A549 (cell line): ENCODE data around the gene RAD51B. TPM values are rescaled to one million over a fixed set of nuclear protein-coding genes. Genes with fewer than 3 reads are reported as not detected.

Experiments
- BCL3 ChIP-seq: fragments of >200 bp; sonication (Bioruptor Twin); formaldehyde crosslinking; IDR thresholded peaks from 3 replicates; pipeline ENCODE4 v1.6.1; 2016
- CBX8 ChIP-seq: fragments of 200-600 bp; sonication (generic); IDR thresholded peaks from 2 replicates; pipeline ENCODE4 v1.6.1; 2016
- CEBPB ChIP-seq, 2 experiments: fragments of >200 bp in 1 of 2; sonication (Bioruptor Twin) in 1 of 2; formaldehyde crosslinking in 1 of 2; IDR thresholded peaks; 2 replicates each; pipeline ENCODE4 v1.6.1; 2012 to 2016
- E2F6 ChIP-seq: IDR thresholded peaks from 2 replicates; pipeline ENCODE4 v1.6.1; 2012; ENCODE audit warnings: low read depth, borderline replicate concordance
- EHMT2 ChIP-seq: fragments of 200-600 bp; sonication (generic); IDR thresholded peaks from 2 replicates; pipeline ENCODE4 v1.6.1; 2016; ENCODE audit warnings: antibody characterized with exemption, low read depth, mild to moderate bottlenecking, moderate library complexity
- ESRRA ChIP-seq: fragments of 150-350 bp; IDR thresholded peaks from 2 replicates; pipeline ENCODE4 v1.6.1; 2014; ENCODE audit warnings: mild to moderate bottlenecking, low read length, borderline replicate concordance
- FOSB ChIP-seq: fragments of 250-450 bp; sonication (Bioruptor Pico); IDR thresholded peaks from 2 replicates; pipeline ENCODE4 v1.5.0; 2020; ENCODE audit warnings: mild to moderate bottlenecking, moderate library complexity
- FOXS1 ChIP-seq: fragments of 250-450 bp; sonication (Bioruptor Pico); IDR thresholded peaks from 2 replicates; pipeline ENCODE4 v1.5.0; 2020; ENCODE audit warnings: mild to moderate bottlenecking, moderate library complexity
- GATA3 ChIP-seq: IDR thresholded peaks from 2 replicates; pipeline ENCODE4 v1.6.1; 2012; ENCODE audit warnings: borderline replicate concordance
- HDAC2 ChIP-seq: fragments of 200-600 bp; sonication (generic); IDR thresholded peaks from 2 replicates; pipeline ENCODE4 v1.6.1; 2016
- HMGXB4 ChIP-seq: fragments of 250-450 bp; sonication (Bioruptor Pico); IDR thresholded peaks from 2 replicates; pipeline ENCODE4 v1.5.0; 2021; ENCODE audit warnings: mild to moderate bottlenecking, moderate library complexity, borderline replicate concordance
- HOXA7 ChIP-seq: fragments of 250-450 bp; sonication (Bioruptor Pico); IDR thresholded peaks from 2 replicates; pipeline ENCODE4 v1.5.0; 2020; ENCODE audit warnings: mild to moderate bottlenecking, moderate library complexity
- HOXB13 ChIP-seq: fragments of 250-450 bp; sonication (Bioruptor Pico); IDR thresholded peaks from 2 replicates; pipeline ENCODE4 v1.5.0; 2020; ENCODE audit warnings: low read depth, mild to moderate bottlenecking, moderate library complexity
- HOXB5 ChIP-seq: fragments of 250-450 bp; sonication (Bioruptor Pico); IDR thresholded peaks from 2 replicates; pipeline ENCODE4 v1.5.0; 2020; ENCODE audit warnings: mild to moderate bottlenecking, moderate library complexity
- JUN ChIP-seq, 2 experiments: fragments of >200 bp; sonication (Bioruptor Twin); formaldehyde crosslinking; IDR thresholded peaks; 2 replicates in 1 of 2; 3 replicates in 1 of 2; pipeline ENCODE4 v1.6.1; 2016 to 2017
- JUNB ChIP-seq: fragments of >200 bp; sonication (Bioruptor Twin); formaldehyde crosslinking; IDR thresholded peaks from 2 replicates; pipeline ENCODE4 v1.6.1; 2016
- KDM1A ChIP-seq: fragments of 200-600 bp; sonication (generic); IDR thresholded peaks from 2 replicates; pipeline ENCODE4 v1.6.1; 2016; ENCODE audit warnings: low read depth, mild to moderate bottlenecking
- MAZ ChIP-seq: fragments of 150-350 bp; IDR thresholded peaks from 2 replicates; pipeline ENCODE4 v1.6.1; 2014; ENCODE audit warnings: antibody characterized with exemption, low read depth, low read length, borderline replicate concordance
- MYC ChIP-seq: IDR thresholded peaks from 2 replicates; pipeline ENCODE4 v1.6.1; 2012; ENCODE audit warnings: mild to moderate bottlenecking, inconsistent platforms, low read length, improper control_type of control experiment, borderline replicate concordance
- NFE2L2 ChIP-seq: fragments of 150-350 bp; conservative IDR thresholded peaks from 2 replicates; pipeline ENCODE4 v1.6.1; 2014; ENCODE audit warnings: low read length
- NPAS2 ChIP-seq: fragments of 250-450 bp; sonication (Bioruptor Pico); IDR thresholded peaks from 2 replicates; pipeline ENCODE4 v1.8.0; 2022; ENCODE audit warnings: mild to moderate bottlenecking, moderate library complexity, borderline replicate concordance
- PBX3 ChIP-seq: IDR thresholded peaks from 2 replicates; pipeline ENCODE4 v1.6.1; 2012
- RCOR1 ChIP-seq: fragments of 150-350 bp; IDR thresholded peaks from 2 replicates; pipeline ENCODE4 v1.6.1; 2014; ENCODE audit warnings: antibody characterized with exemption, low read length, low read depth
- RFX5 ChIP-seq: fragments of 450-650 bp; IDR thresholded peaks from 2 replicates; pipeline ENCODE4 v1.7.1; 2014; ENCODE audit warnings: antibody characterized with exemption, mild to moderate bottlenecking, moderate library complexity
- SMC3 ChIP-seq: fragments of >200 bp; sonication (Bioruptor Twin); formaldehyde crosslinking; IDR thresholded peaks from 3 replicates; pipeline ENCODE4 v1.6.1; 2018; ENCODE audit warnings: inconsistent platforms
- SREBF2 ChIP-seq: fragments of 450-650 bp; IDR thresholded peaks from 2 replicates; pipeline ENCODE4 v1.6.1; 2014; ENCODE audit warnings: mild to moderate bottlenecking, moderate library complexity
- TFCP2L1 ChIP-seq: fragments of 250-450 bp; sonication (Bioruptor Pico); IDR thresholded peaks from 2 replicates; pipeline ENCODE4 v1.5.0; 2021; ENCODE audit warnings: mild to moderate bottlenecking
- ZNF302 ChIP-seq: fragments of 250-450 bp; sonication (Bioruptor Pico); IDR thresholded peaks from 2 replicates; pipeline ENCODE4 v1.9.0; 2021; ENCODE audit warnings: inconsistent platforms, mild to moderate bottlenecking, moderate library complexity
- ZSCAN20 ChIP-seq: fragments of 250-450 bp; sonication (Bioruptor Pico); IDR thresholded peaks from 2 replicates; pipeline ENCODE4 v1.8.0; 2022; ENCODE audit warnings: mild to moderate bottlenecking, moderate library complexity
- polyA plus RNA-seq, 4 experiments: library from polyadenylated mRNA; depleted of rRNA in 3 of 4; stranded (reverse); fragments of >200 nt; fragmentation: RNase III in 1 of 4; extraction: RNeasy Plus Mini Kit Qiagen cat#74134 plus additional on column Dnase treatment in 1 of 4; gene quantifications; 2 replicates in 3 of 4; 3 replicates in 1 of 4; pipeline ENCODE4 v1.2.3, GENCODE V29; 2011 to 2017
- TF ChIP-seq, protein P1 (sequence below): fragments of >200 bp; sonication (Bioruptor Twin); formaldehyde crosslinking; IDR thresholded peaks from 2 replicates; pipeline ENCODE4 v1.6.1; 2016
- TF ChIP-seq, protein P2 (sequence below): fragments of 250-450 bp; sonication (Bioruptor Pico); IDR thresholded peaks from 2 replicates; pipeline ENCODE4 v1.5.0; 2020; ENCODE audit warnings: low read depth, mild to moderate bottlenecking, moderate library complexity
- TF ChIP-seq, protein P3 (sequence below): IDR thresholded peaks from 2 replicates; pipeline ENCODE4 v1.6.1; 2012
- TF ChIP-seq, protein P4 (sequence below): fragments of >200 bp; sonication (Bioruptor Twin); formaldehyde crosslinking; IDR thresholded peaks from 3 replicates; pipeline ENCODE4 v1.5.1; 2016
- TF ChIP-seq, protein P5 (sequence below): fragments of 150-350 bp; IDR thresholded peaks from 2 replicates; pipeline ENCODE4 v1.6.1; 2014; ENCODE audit warnings: low read depth, mild to moderate bottlenecking, low read length

RAD51B gene
- polyA plus RNA-seq, 2 of the 4 experiments (the other 2 are of a cell fraction): 7.2 to 10.8 TPM

GRCh38 chr14:68140076-68140741, 320.6 kb downstream of the RAD51B start (continued):
- TF ChIP-seq SMC3 (peak; percentile 59; the same call in 2 of the 3 replicates), E2F6 (no peak), FOXS1 (peak; percentile 71; the same call in 1 of the 2 replicates), CEBPB (IDR thresholded peaks at IDR 0.05) (peak; percentile 74 to 91; a peak in 3 of 4 replicates), EHMT2 (no peak), RFX5 (0 out of 2 replicates have a peak, but pooled peaks have one; percentile 15), GATA3 (peak; percentile 100), RCOR1 (no peak), KDM1A (no peak), TFCP2L1 (CRISPR knock-in tag) (no peak), MAZ (no peak), JUN (IDR thresholded peaks at IDR 0.05) (peak; percentile 97 to 98), FOSB (0 out of 2 replicates have a peak, but pooled peaks have one; percentile 63), JUNB (peak; percentile 97), HOXB5 (no peak; the same call in 1 of the 2 replicates), HMGXB4 (CRISPR knock-in tag) (no peak), BCL3 (peak; percentile 97), HOXA7 (no peak), MYC (0 out of 2 replicates have a peak, but pooled peaks have one; percentile 39), ZSCAN20 (CRISPR knock-in tag) (0 out of 2 replicates have a peak, but pooled peaks have one; percentile 58), ESRRA (peak; percentile 64; the same call in 1 of the 2 replicates), PBX3 (peak; percentile 91), NPAS2 (CRISPR knock-in tag) (no peak), NFE2L2 (peak; percentile 57), CBX8 (no peak), SREBF2 (no peak), ZNF302 (CRISPR knock-in tag) (peak; percentile 48; the same call in 1 of the 2 replicates), HOXB13 (CRISPR knock-in tag) (peak; percentile 8; the same call in 1 of the 2 replicates), HDAC2 (no peak)
- TF ChIP-seq, protein P1, sequence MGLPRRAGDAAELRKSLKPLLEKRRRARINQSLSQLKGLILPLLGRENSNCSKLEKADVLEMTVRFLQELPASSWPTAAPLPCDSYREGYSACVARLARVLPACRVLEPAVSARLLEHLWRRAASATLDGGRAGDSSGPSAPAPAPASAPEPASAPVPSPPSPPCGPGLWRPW: 0 out of 2 replicates have a peak, but pooled peaks have one; percentile 25
- TF ChIP-seq, protein P2, sequence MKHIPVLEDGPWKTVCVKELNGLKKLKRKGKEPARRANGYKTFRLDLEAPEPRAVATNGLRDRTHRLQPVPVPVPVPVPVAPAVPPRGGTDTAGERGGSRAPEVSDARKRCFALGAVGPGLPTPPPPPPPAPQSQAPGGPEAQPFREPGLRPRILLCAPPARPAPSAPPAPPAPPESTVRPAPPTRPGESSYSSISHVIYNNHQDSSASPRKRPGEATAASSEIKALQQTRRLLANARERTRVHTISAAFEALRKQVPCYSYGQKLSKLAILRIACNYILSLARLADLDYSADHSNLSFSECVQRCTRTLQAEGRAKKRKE (CRISPR knock-in tag): peak; percentile 45
- TF ChIP-seq, protein P3, sequence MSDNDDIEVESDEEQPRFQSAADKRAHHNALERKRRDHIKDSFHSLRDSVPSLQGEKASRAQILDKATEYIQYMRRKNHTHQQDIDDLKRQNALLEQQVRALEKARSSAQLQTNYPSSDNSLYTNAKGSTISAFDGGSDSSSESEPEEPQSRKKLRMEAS: peak; percentile 85
- TF ChIP-seq, protein P4, sequence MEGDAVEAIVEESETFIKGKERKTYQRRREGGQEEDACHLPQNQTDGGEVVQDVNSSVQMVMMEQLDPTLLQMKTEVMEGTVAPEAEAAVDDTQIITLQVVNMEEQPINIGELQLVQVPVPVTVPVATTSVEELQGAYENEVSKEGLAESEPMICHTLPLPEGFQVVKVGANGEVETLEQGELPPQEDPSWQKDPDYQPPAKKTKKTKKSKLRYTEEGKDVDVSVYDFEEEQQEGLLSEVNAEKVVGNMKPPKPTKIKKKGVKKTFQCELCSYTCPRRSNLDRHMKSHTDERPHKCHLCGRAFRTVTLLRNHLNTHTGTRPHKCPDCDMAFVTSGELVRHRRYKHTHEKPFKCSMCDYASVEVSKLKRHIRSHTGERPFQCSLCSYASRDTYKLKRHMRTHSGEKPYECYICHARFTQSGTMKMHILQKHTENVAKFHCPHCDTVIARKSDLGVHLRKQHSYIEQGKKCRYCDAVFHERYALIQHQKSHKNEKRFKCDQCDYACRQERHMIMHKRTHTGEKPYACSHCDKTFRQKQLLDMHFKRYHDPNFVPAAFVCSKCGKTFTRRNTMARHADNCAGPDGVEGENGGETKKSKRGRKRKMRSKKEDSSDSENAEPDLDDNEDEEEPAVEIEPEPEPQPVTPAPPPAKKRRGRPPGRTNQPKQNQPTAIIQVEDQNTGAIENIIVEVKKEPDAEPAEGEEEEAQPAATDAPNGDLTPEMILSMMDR: no peak
- TF ChIP-seq, protein P5, sequence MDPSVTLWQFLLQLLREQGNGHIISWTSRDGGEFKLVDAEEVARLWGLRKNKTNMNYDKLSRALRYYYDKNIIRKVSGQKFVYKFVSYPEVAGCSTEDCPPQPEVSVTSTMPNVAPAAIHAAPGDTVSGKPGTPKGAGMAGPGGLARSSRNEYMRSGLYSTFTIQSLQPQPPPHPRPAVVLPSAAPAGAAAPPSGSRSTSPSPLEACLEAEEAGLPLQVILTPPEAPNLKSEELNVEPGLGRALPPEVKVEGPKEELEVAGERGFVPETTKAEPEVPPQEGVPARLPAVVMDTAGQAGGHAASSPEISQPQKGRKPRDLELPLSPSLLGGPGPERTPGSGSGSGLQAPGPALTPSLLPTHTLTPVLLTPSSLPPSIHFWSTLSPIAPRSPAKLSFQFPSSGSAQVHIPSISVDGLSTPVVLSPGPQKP: no peak
